Liver (tissue), 9 donors: Measurements from ENCODE around the gene LELP1. TPM values are rescaled to one million over a fixed set of nuclear protein-coding genes. Genes with fewer than 3 reads are reported as not detected.

ENCODE experiments used
- DNase-seq: peaks from one replicate; pipeline ENCODE4 v3.0.0-alpha.2; 2017; ENCODE audit warnings: low spot score
- H3K27ac ChIP-seq, 2 donors: one replicate each; pipeline ENCODE4 v1.7.0; 2013; ENCODE audit warnings: inconsistent platforms in 2 of 2, low read length in 2 of 2, control low read depth in 1 of 2, low read depth in 1 of 2, mild to moderate bottlenecking in 1 of 2
- H3K27me3 ChIP-seq, 4 donors: one replicate each; pipeline versions ENCODE4 v1.6.1 to v1.7.0; 2013; ENCODE audit warnings: low read length in 3 of 4, inconsistent platforms in 1 of 4, mild to moderate bottlenecking in 1 of 4, moderate library complexity in 1 of 4; ENCODE audit not compliant: control insufficient read depth in 4 of 4, insufficient read depth in 4 of 4
- H3K36me3 ChIP-seq, 4 donors: one replicate each; pipeline versions ENCODE4 v1.6.1 to v1.7.0; 2013; ENCODE audit warnings: low read length in 3 of 4, mild to moderate bottlenecking in 3 of 4, low read depth in 1 of 4, moderate library complexity in 1 of 4; ENCODE audit not compliant: control insufficient read depth in 4 of 4, insufficient read depth in 3 of 4
- H3K4me1 ChIP-seq, 4 donors: one replicate each; pipeline versions ENCODE4 v1.6.1 to v1.7.0; 2013; ENCODE audit warnings: low read length in 3 of 4, mild to moderate bottlenecking in 3 of 4, moderate library complexity in 1 of 4; ENCODE audit not compliant: control insufficient read depth in 4 of 4, insufficient read depth in 4 of 4
- H3K4me3 ChIP-seq, 3 donors: one replicate each; pipeline versions ENCODE4 v1.6.1 to v1.7.0; 2013; ENCODE audit warnings: low read length in 3 of 3, control low read depth in 1 of 3, low read depth in 1 of 3, mild to moderate bottlenecking in 1 of 3
- H3K9ac ChIP-seq, 2 donors: one replicate each; pipeline ENCODE4 v1.7.0; 2013; ENCODE audit warnings: low read length in 2 of 2, mild to moderate bottlenecking in 2 of 2, moderate library complexity in 2 of 2, control low read depth in 1 of 2, low read depth in 1 of 2
- H3K9me3 ChIP-seq, 4 donors: one replicate each; pipeline versions ENCODE4 v1.6.1 to v1.7.0; 2013; ENCODE audit warnings: low read length in 3 of 4; ENCODE audit not compliant: control insufficient read depth in 4 of 4
- ATF3 ChIP-seq: IDR thresholded peaks from 2 replicates; pipeline ENCODE4 v1.6.1; 2016; ENCODE audit warnings: antibody characterized with exemption
- CTCF ChIP-seq: fragments of 150-350 bp; IDR thresholded peaks from 2 replicates; pipeline ENCODE4 v1.5.1; 2017; ENCODE audit warnings: improper control_type of control experiment, low read depth, low read length; ENCODE audit not compliant: missing input control
- EGR1 ChIP-seq, 2 donors: IDR thresholded peaks; 2 replicates each; pipeline ENCODE4 v1.6.1; 2016 to 2018; ENCODE audit warnings: antibody characterized with exemption in 2 of 2, low read depth in 2 of 2
- FOXA1 ChIP-seq: IDR thresholded peaks from 2 replicates; pipeline ENCODE4 v1.6.1; 2016; ENCODE audit warnings: antibody characterized with exemption
- FOXA2 ChIP-seq: IDR thresholded peaks from 2 replicates; pipeline ENCODE4 v1.6.1; 2016; ENCODE audit warnings: antibody characterized with exemption
- GABPA ChIP-seq, 2 donors: IDR thresholded peaks in 1 of 2; conservative IDR thresholded peaks in 1 of 2; 2 replicates each; pipeline ENCODE4 v1.6.1; 2016; ENCODE audit warnings: antibody characterized with exemption in 2 of 2, mild to moderate bottlenecking in 1 of 2, moderate library complexity in 1 of 2
- HNF4A ChIP-seq, 2 donors: conservative IDR thresholded peaks; 2 replicates each; pipeline ENCODE4 v1.6.1; 2016; ENCODE audit warnings: antibody characterized with exemption in 2 of 2, mild to moderate bottlenecking in 2 of 2
- HNF4G ChIP-seq: IDR thresholded peaks from 2 replicates; pipeline ENCODE4 v1.6.1; 2016; ENCODE audit warnings: antibody characterized with exemption
- JUND ChIP-seq, 2 donors: IDR thresholded peaks; 2 replicates each; pipeline ENCODE4 v1.6.1; 2016; ENCODE audit warnings: antibody characterized with exemption in 2 of 2
- MAX ChIP-seq: IDR thresholded peaks from 2 replicates; pipeline ENCODE4 v1.6.1; 2016; ENCODE audit warnings: antibody characterized with exemption
- NR2F2 ChIP-seq: IDR thresholded peaks from 2 replicates; pipeline ENCODE4 v1.6.1; 2016; ENCODE audit warnings: antibody characterized with exemption
- RAD21 ChIP-seq, 2 donors: IDR thresholded peaks; 2 replicates each; pipeline ENCODE4 v1.6.1; 2016; ENCODE audit warnings: antibody characterized with exemption in 2 of 2, mild to moderate bottlenecking in 2 of 2
- REST ChIP-seq: IDR thresholded peaks from 2 replicates; pipeline ENCODE4 v1.6.1; 2016; ENCODE audit warnings: antibody characterized with exemption, mild to moderate bottlenecking
- RXRA ChIP-seq, 2 donors: IDR thresholded peaks; 2 replicates each; pipeline ENCODE4 v1.6.1; 2017 to 2018; ENCODE audit warnings: antibody characterized with exemption in 2 of 2, mild to moderate bottlenecking in 1 of 2
- SP1 ChIP-seq: IDR thresholded peaks from 2 replicates; pipeline ENCODE4 v1.6.1; 2018; ENCODE audit warnings: antibody characterized with exemption, mild to moderate bottlenecking
- TAF1 ChIP-seq: conservative IDR thresholded peaks from 2 replicates; pipeline ENCODE4 v1.6.1; 2016; ENCODE audit warnings: antibody characterized with exemption, mild to moderate bottlenecking
- YY1 ChIP-seq: IDR thresholded peaks from 2 replicates; pipeline ENCODE4 v1.6.1; 2016; ENCODE audit warnings: antibody characterized with exemption, mild to moderate bottlenecking
- ZBTB33 ChIP-seq: IDR thresholded peaks from 2 replicates; pipeline ENCODE4 v1.6.1; 2016; ENCODE audit warnings: antibody characterized with exemption
- WGBS: extraction: QIAGEN DNeasy Blood & Tissue Kit; methylation state at CpG from one replicate; pipeline ENCODE4 v1.1.7; 2013; 5-methylcytosine and 5-hydroxymethylcytosine counted together
- polyA plus RNA-seq, 2 donors: library from polyadenylated mRNA; stranded (reverse) in 1 of 2; unstranded in 1 of 2; fragments of 200-250 nt in 1 of 2; fragments of >200 nt in 1 of 2; fragmentation: Nextera tagmentation in 1 of 2; extraction: Ambion mirVana in 1 of 2; gene quantifications; one replicate each; pipeline versions ENCODE4 v1.2.1 to v1.2.3, GENCODE V29; 2013 to 2015
- total RNA-seq, 2 donors: library from RNA; depleted of rRNA; stranded (reverse); fragments of >200 nt; gene quantifications; one replicate each; pipeline ENCODE4 v1.2.3, GENCODE V29; 2014
- donor health status: healthy.
- donor health status: healthy.
- donor health status: healthy.
- donor health status: healthy.
- donor health status: healthy.

LELP1 gene
- total and polyA plus RNA-seq, 4 donors, result not detected

- WGBS, result 95% methylated on average over 4 of the region's 4 CpGs
- H3K27me3 ChIP-seq, result peaks cover 0 to 3% (median under 1%) of the 10 kb centered on the region in 4 donors
- no peak for DNase-seq
- H3K4me3 ChIP-seq, result no peak overlapping the region
- TF ChIP-seq TAF1 (no peak), NR2F2 (no peak), GABPA (IDR thresholded peaks at IDR 0.05 in 1 of 2, conservative IDR thresholded peaks at IDR 0.05 in 1 of 2) (no peak), MAX (no peak), FOXA2 (no peak), REST (no peak), HNF4A (conservative IDR thresholded peaks at IDR 0.05) (no peak), ZBTB33 (no peak)
- H3K9ac ChIP-seq, result no peak overlapping the region
- H3K9me3 ChIP-seq, result no peaks in the 10 kb centered on the region
- H3K27ac ChIP-seq, result no peak overlapping the region
- no peaks in the 10 kb centered on the region for H3K36me3 ChIP-seq
- H3K4me1 ChIP-seq, result no peaks in the 10 kb centered on the region
These were observed 10.3 kb downstream of the LELP1 start for GRCh38 chr1:153213519-153213918.

GRCh38 chr1:153217212-153217611 is 14.0 kb downstream of the LELP1 start, which contains the start of gene PRR9:
TSS of gene PRR9 (plus strand) at chr1:153217584. CDS start at chr1:153218145, 561 bp downstream.
- no peaks in the 10 kb centered on the region for H3K9me3 ChIP-seq
- no peaks in the 10 kb centered on the region for H3K36me3 ChIP-seq
- H3K4me3 ChIP-seq, result no peak within 1 kb of the TSS
- no peak within 1 kb of the TSS for H3K9ac ChIP-seq
- peaks cover 0 to 3% (median 0%) of the 10 kb centered on the region in 4 donors for H3K27me3 ChIP-seq
- TF ChIP-seq YY1 (no peak), GABPA (IDR thresholded peaks at IDR 0.05 in 1 of 2, conservative IDR thresholded peaks at IDR 0.05 in 1 of 2) (no peak), FOXA1 (no peak), JUND (IDR thresholded peaks at IDR 0.05) (no peak), RAD21 (IDR thresholded peaks at IDR 0.05) (no peak), TAF1 (no peak), HNF4G (no peak), ATF3 (no peak), SP1 (no peak), FOXA2 (no peak), REST (no peak), CTCF (no peak), RXRA (IDR thresholded peaks at IDR 0.05) (no peak), ZBTB33 (no peak), NR2F2 (no peak), EGR1 (IDR thresholded peaks at IDR 0.05; ENCODE audit: low read depth in 2 of 2) (no peak), HNF4A (conservative IDR thresholded peaks at IDR 0.05) (no peak), MAX (no peak)
- H3K4me1 ChIP-seq, result no peaks in the 10 kb centered on the region
- 92% methylated on average over 3 of the region's 3 CpGs for WGBS
- no peak for DNase-seq
- no peak within 1 kb of the TSS for H3K27ac ChIP-seq
